NCI-H2107 treated with DMSO at 0.1 percent for 48 hours (cell line): Measurements from ENCODE around the gene ITPKB.

Experiments
- DNase-seq: peaks from one replicate; lab custom pipeline; 2025; ENCODE audit not compliant: unreplicated experiment; lab: John Stamatoyannopoulos, UW

ITPKB gene

GRCh38 chr1:226706684-226707083 is 32.4 kb downstream of the ITPKB start:
- DNase-seq: no peak

- DNase-seq: no peak
These were observed 34.7 kb downstream of the ITPKB start for GRCh38 chr1:226704169-226704937.

GRCh38 chr1:226702957-226703831 is 35.9 kb downstream of the ITPKB start:
- no peak for DNase-seq

GRCh38 chr1:226702318-226702956 is 36.6 kb downstream of the ITPKB start:
- peak; percentile 28 for DNase-seq

- DNase-seq: no peak
These were observed 38.2 kb downstream of the ITPKB start for GRCh38 chr1:226700861-226701260.

- DNase-seq: no peak
These were observed 39.9 kb downstream of the ITPKB start for GRCh38 chr1:226699166-226699565.

GRCh38 chr1:226698659-226699058 is 40.4 kb downstream of the ITPKB start:
- DNase-seq: no peak

GRCh38 chr1:226697929-226698544 is 41.0 kb downstream of the ITPKB start:
- no peak for DNase-seq

GRCh38 chr1:226697151-226697928 is 41.7 kb downstream of the ITPKB start:
- no peak for DNase-seq

GRCh38 chr1:226696547-226696946 is 42.5 kb downstream of the ITPKB start:
- no peak for DNase-seq

- no peak for DNase-seq
These were observed 43.7 kb downstream of the ITPKB start for GRCh38 chr1:226695335-226695900.

GRCh38 chr1:226692823-226693222 is 46.3 kb downstream of the ITPKB start:
- DNase-seq: no peak

GRCh38 chr1:226692051-226692792 is 46.9 kb downstream of the ITPKB start:
- no peak for DNase-seq

- DNase-seq: no peak
These were observed 47.8 kb downstream of the ITPKB start for GRCh38 chr1:226691247-226691646.

GRCh38 chr1:226690460-226690982 is 48.6 kb downstream of the ITPKB start:
- no peak for DNase-seq

- DNase-seq: no peak
These were observed 50.3 kb downstream of the ITPKB start for GRCh38 chr1:226688808-226689207.

- no peak for DNase-seq
These were observed 50.9 kb downstream of the ITPKB start for GRCh38 chr1:226688056-226688748.

- no peak for DNase-seq
These were observed 51.7 kb downstream of the ITPKB start for GRCh38 chr1:226687426-226687825.
